Raji (cell line): ENCODE results near the gene SYT1.

ENCODE experiments used
- POLR2A ChIP-seq: IDR thresholded peaks from 2 replicates; pipeline ENCODE4 v1.6.1; 2011; ENCODE audit warnings: low read depth, low read length, control low read depth; ENCODE audit not compliant: insufficient read depth

SYT1 gene

DNA sequence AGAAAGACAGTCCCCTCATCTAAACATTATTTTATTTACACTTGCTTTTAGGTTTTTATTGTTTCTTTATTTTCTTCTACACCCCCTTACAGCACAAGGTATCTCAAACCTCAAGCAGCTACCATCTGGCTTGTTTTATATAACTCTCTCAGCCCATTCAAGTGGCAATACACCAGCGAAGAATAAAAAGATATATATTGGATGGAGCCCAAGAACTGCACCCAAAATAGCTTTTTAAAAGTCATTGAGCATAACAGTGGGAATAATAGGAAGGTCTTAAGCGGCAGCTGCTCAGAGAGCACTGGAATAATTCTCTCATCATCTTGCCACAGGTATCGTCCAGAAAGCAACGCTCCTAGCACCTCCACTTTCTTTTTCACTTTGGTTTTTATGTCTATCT lies 322.5 kb downstream of the SYT1 start:
- TF ChIP-seq POLR2A, result no peak

DNA sequence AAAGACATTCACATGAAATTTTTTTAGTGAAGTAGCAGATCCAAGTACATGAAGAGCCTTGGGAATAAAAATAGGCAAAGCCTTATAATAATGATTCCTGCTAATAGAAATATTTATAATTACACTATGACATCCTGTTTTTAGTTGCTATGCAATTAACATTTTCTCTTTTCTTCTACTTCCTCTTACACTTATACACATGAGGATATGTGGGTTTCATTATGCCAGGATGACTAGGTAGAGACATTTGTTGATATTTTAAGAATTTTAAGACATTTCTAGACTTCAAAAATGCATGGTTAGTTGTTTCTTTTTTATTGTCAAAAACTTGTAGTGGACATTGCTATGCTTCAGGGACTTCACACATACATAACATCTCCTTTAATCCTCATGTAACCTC lies 326.8 kb downstream of the SYT1 start:
- no peak for TF ChIP-seq POLR2A

DNA sequence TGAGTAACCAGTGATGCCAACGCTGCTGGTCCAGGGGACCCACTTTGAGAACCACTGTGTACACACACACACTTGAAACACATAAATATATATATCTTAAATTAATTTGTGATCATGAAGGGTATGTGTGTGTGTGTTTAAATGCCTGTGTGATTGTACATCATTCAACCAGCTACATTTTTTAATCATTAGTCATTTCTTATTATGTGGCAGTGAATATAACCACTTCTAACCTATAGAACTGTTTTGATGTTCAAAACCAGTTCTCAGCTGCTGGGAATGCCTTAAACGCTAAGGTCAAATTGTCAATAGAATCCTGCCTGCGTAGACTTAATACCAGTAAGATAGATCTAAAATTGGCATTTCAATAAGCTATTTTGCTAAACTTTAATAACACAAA lies 330.0 kb downstream of the SYT1 start:
- TF ChIP-seq POLR2A, result no peak

DNA sequence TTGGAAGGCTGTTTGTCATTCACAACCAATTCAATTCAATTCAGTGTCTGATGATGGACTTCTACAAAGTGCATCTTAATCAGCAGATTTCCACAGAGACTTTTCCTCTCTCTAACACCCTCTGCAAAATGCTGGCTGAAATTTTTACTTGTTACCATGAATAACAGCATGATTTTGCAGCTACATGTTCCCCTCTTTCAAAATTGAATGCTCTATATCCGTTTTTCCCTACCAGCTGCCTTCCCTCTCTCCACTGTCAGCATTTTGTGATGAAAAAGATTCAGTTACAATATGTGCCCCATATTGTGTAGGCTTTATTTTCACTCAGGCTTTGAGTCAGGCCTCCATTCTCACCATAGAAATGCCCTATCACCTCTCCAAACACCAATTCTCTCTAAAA lies 334.6 kb downstream of the SYT1 start:
- no peak for TF ChIP-seq POLR2A

DNA sequence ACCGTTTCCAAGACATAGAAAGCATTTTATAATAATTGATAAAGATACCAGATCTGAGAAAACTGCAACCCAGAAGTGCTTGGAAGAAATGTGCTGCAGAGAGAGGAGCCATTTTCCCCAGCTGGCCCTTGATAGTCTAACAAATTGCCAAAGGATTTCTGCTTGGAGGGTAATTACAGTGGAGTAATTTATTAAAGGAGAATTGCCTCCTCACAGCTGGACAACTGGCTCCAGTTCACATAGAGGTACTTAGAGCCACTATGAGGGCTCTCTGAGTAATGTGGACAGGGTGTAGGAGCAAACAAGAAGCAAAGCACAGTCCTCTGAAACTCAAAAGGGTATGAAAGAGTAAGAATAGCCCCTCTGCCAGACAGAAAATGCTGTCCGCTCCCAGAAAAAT lies 335.6 kb downstream of the SYT1 start:
- TF ChIP-seq POLR2A, result no peak

DNA sequence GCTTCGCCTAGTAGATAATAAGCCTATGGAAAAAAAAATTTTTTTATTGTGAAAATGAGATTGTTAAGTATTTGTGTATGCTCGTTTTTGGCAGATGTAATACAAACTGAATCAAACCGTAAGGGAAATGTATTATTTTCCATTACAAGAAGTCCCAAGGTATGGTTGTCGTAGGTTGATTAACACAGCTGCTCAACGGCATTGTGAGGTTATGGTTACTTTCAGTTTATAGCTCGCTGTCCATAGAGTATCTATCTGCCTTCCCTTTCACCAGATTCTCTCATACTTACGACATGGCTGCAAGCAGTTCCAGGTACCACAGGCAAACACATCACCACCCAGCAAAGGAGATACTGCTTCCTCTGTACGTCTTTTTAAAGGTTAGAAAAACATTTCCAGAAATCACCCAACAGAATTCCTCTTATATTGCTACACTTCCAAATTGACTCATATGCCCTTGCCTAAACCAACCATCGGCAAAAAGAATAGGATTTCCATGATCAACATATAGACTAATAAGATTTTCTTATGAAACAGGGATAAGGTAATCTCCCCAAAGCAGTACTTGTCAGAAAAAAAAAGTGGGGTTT lies 338.6 kb downstream of the SYT1 start:
- no peak for TF ChIP-seq POLR2A

DNA sequence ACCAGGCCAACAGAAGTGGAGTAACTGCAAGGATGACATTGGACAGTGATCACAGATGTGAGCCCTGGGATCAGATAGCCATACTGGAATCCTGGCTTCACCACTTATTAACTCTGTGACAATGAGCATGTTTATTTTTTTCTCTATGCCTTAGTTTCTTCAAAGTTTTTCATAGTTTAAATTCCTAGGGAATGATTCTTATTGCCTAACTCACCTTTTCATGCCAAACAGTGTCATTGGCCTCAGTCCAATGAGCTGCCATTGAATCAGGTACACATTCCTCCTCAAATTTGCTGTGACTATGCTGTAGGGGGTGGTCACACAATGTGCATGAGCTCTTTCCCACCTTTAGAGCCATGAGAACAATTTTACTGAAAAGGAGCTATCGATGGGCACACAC lies 342.3 kb downstream of the SYT1 start:
- no peak for TF ChIP-seq POLR2A

DNA sequence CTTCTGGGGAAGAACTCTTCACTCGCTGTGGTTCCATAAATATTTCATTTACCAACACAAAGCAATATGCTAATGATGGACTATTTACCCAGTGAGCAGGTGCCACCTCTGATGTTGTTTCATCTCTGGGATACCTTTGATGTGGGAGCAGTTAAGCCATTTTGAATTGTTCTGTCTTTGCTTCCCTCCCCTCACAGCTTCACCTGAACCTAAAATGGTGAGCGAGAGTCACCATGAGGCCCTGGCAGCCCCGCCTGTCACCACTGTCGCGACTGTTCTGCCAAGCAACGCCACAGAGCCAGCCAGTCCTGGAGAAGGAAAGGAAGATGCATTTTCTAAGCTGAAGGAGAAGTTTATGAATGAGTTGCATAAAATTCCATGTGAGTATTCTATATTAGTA lies 352.7 kb downstream of the SYT1 start:
- TF ChIP-seq POLR2A, result no peak

DNA sequence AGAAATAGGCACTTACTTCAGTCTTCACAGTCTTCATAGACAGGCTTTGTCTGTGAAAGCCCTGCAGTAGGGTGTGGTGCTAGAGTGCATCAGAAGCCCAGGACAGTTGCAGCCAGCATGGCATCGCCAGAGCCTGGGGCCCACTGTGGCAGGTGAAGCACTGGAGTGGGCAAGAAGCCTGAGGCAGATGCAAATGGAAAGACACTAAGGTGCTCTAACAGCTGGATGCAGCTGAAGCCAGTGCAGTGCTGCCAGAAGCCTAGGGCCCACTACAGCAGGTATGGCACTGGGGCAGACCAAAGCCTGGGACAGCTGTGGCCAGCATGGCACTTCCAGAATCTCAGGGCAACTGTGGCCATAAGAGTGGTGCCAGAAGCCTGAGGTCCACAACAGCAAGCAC lies 358.6 kb downstream of the SYT1 start:
- TF ChIP-seq POLR2A, result no peak

DNA sequence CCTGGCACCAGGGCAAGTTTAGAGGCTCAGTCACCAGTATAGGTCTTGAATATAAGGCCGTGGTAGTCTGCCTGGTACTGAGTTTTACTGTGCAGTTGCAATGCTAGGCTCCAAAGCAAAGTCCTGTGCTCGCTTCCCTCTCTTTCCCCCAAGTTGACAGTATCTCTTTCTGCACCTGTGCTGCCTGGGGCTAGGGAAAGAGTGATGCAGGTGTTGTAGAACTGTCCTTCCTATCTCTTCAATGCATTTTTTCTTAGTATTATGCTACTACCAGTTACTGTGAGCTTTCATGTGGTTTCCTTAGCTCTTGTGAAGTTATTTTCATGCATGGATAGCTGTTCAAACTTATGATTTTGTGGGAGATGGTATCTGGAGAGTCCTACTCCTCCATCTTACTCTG lies 359.2 kb downstream of the SYT1 start:
- TF ChIP-seq POLR2A, result no peak

DNA sequence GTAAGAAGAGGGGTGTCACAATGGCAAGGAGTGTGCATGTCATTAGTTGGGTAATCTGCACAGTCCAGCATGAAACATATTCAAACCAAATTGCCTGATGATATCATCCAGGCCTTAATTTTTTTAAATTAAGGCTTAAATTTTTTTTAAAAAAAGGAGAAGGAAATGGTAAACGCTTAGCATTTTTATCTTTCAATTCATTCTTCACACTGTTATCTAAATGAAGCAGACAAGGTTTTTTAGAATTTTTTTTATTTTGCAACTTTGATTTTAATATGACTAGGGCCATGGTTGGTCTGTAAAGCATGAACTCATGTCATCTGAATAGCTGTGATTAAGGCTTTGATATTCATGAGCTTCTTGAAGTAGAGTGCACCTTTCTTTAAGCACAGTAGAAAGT lies 362.5 kb downstream of the SYT1 start:
- no peak for TF ChIP-seq POLR2A

DNA sequence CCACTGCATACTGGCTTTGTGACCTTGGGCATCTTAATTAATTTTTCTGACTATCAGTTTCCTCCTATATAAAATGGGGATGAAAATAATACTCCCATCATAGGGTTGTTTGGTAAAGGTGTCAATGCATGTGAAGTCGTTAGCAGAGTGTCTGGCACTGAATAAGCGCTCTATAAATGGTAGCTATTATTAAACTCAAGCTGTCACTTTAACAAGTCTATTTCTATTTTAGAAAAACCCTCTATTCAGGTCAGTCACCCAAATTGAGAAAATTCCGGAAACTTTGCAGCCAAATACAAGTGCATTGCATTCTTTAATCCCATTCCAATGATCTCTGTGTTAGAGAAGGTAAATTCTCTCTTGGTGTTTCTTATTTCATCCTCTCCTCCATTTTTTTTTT lies 363.1 kb downstream of the SYT1 start:
- TF ChIP-seq POLR2A, result no peak

DNA sequence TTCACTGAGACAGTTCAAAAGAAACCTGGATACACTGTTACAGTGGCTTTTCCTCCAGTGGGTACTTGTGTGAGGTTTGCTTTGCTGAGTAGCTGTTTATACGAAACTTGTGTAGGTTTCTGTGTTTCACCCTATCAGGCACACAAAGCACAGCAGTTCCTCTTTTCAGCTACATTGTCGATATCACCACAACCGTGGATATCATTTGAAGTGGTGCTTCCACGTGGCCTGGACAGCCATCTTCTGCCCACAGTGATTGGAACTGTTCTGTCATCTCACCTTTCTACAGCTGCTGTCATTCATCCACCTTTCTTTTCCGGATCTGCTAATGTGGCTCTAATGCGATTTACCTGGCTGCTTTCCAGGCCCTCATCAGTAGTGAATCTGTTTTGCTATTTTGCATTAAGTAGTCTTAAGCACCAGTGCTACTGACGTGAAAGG lies 368.8 kb downstream of the SYT1 start:
- no peak for TF ChIP-seq POLR2A

DNA sequence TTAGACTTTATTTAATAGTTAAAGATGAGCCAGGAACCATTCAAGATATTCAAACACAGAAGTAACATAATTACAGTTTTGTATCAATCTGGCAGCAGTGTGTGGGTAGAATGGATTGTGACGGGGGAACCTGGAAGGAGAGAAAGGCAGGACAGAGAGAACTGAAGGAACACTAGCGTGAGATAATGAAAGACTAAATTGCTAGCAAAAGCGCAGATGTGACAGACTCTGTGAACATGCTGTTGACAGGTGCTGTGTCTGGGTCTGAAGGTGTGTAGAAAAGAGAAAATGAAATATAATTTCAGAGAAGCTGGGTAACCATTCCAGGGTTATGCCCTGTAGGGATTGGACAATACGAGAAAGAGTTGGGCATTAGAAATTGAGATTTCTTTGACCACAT lies 372.3 kb downstream of the SYT1 start:
- no peak for TF ChIP-seq POLR2A

DNA sequence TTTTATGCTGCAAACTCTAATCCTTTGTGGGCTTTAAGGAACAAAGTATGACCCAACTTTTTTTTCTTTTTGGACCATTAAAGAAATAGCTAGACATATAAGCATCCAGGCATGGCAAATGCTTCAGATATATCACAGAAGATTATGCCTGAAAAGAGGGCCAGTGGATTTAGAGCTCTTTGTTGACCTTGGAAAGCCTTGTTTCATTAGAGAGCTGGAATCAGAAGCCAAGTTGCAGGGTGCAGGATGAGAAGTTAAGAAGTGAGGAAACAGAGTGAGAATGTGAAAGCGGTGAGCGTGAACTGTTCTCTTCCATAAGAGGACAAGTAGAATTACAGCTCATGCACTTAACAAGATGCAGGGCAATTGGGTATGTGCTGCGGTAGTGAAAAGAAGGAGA lies 373.7 kb downstream of the SYT1 start:
- no peak for TF ChIP-seq POLR2A

DNA sequence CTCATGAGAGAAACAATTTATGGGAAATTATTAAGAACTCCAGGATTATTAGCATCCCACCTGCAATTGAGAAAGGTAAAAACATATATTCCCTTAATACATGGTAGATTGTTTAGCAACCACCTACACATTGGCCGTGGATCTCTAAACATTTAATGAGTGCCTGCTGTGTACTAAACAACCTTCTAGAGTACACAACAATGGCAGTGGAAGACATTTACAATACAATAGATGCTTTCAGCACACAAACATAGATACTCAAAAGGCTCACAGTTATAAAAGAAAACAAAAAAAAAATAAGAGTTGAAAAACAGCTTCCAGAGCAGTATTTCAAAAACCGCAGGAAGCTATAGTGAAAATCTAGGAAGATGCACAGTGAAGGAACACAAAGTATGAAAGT lies 382.9 kb downstream of the SYT1 start:
- no peak for TF ChIP-seq POLR2A

DNA sequence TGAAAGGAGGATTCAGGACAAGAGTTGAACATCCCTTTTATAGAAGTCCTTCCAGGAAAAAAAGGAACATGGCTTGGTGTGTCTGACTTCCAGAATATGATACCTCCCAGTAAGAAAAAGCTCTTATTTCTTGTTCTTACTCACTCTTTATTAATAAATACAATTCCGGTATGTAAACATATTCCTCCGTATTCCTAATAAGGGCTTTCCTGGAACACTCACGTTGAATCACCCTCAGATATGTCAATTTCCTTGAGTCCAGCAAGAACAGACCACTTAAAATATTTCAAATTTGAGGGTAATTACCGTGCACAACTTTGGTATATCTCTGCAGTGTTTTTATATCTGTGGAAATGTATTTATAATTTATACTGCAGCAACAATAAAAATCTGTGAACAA lies 385.6 kb downstream of the SYT1 start:
- no peak for TF ChIP-seq POLR2A
